ENCODE data around the gene SRRM4.
A peak's percentile ranks its signal among the peaks of the same experiment; 100 is the strongest.

DNA sequence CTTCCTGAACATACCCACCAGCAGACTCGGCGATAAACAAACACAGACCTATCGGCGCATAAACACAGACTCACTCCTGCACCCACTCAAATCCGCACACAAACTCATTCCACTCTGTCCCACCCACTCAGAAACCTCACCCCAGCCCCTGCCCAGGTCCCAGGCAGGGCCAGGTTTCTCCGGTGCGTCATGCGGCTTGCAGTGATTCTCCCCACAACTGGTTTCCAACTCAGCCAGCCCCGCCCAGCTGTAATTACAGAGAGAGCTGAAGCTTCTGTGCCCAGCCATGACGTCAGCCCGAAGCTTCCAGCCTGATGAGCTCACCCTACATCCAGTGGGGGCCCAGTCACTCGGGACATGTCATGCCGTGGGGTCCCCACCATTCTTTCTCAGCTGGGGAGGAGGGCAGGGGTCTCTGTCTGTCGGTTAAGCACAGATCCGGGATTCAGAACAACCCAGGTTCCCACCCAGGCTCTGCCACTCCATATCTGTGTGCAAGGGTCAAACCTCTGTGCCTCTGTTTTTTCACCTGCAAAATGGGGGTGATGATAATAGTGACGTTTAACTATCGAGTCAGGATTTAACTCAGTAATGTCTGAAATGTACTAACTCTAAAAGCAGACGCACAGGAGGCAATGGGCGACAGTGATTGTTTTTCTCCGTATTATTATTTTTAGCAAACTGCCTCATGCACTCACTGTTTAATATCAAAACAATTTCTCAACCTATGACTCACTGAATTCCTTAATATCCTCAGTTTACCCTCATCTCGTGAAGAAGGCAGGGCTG is 195.1 kb downstream of the SRRM4 start:
- TF ChIP-seq, protein P1, sequence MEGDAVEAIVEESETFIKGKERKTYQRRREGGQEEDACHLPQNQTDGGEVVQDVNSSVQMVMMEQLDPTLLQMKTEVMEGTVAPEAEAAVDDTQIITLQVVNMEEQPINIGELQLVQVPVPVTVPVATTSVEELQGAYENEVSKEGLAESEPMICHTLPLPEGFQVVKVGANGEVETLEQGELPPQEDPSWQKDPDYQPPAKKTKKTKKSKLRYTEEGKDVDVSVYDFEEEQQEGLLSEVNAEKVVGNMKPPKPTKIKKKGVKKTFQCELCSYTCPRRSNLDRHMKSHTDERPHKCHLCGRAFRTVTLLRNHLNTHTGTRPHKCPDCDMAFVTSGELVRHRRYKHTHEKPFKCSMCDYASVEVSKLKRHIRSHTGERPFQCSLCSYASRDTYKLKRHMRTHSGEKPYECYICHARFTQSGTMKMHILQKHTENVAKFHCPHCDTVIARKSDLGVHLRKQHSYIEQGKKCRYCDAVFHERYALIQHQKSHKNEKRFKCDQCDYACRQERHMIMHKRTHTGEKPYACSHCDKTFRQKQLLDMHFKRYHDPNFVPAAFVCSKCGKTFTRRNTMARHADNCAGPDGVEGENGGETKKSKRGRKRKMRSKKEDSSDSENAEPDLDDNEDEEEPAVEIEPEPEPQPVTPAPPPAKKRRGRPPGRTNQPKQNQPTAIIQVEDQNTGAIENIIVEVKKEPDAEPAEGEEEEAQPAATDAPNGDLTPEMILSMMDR (IDR thresholded peaks at IDR 0.05), result no peak
- TF ChIP-seq EP300 (IDR thresholded peaks at IDR 0.05) (no peak), POLR2A (IDR thresholded peaks at IDR 0.05) (peak; percentile 32)
